Endometrial microvascular endothelial cells (primary cell): ENCODE results near the gene GRXCR2. TPM values are rescaled to one million over a fixed set of nuclear protein-coding genes. Genes with fewer than 3 reads are reported as not detected.

Experiments
- in situ Hi-C: cut with HindIII; loops from 2 replicates; pipeline ENCODE4 v1.10.0; 2017; ENCODE audit warnings: low sequenced_read_pairs, low pct_unique_long_range_greater_than_20kb; ENCODE audit errors: inconsistent ontology term
- total RNA-seq: library from RNA; depleted of rRNA; stranded (reverse); fragments of >200 nt; gene quantifications from one replicate; pipeline ENCODE4 v1.2.3, GENCODE V29; 2015; ENCODE audit errors: inconsistent ontology term

The GRXCR2 gene
- total RNA-seq, 1 donor from 2014 or later: not detected

GRCh38 chr5:145846081-145846480 lies 26.7 kb downstream of the GRXCR2 start:
- in situ Hi-C loops: loop anchor here (25.0 kb wide), 1 partner anchor 159 kb away; no protein-coding TSS in a partner anchor

GRCh38 chr5:145841299-145841698 lies 31.5 kb downstream of the GRXCR2 start:
- in situ Hi-C loops: loop anchor here (25.0 kb wide), 1 partner anchor 154 kb away; no protein-coding TSS in a partner anchor

GRCh38 chr5:145840458-145841132 lies 32.2 kb downstream of the GRXCR2 start:
- in situ Hi-C loops: loop anchor here (25.0 kb wide), 1 partner anchor 153 kb away; no protein-coding TSS in a partner anchor

- in situ Hi-C loops: loop anchor here (25.0 kb wide), 1 partner anchor 151 kb away; no protein-coding TSS in a partner anchor
These were observed 34.5 kb downstream of the GRXCR2 start for GRCh38 chr5:145838276-145838675.

GRCh38 chr5:145836241-145836640 lies 36.6 kb downstream of the GRXCR2 start:
- in situ Hi-C loops: loop anchor here (25.0 kb wide), 1 partner anchor 149 kb away; no protein-coding TSS in a partner anchor

GRCh38 chr5:145835848-145836239 lies 37.0 kb downstream of the GRXCR2 start:
- in situ Hi-C loops: loop anchor here (25.0 kb wide), 1 partner anchor 149 kb away; no protein-coding TSS in a partner anchor

GRCh38 chr5:145834917-145835847 lies 37.6 kb downstream of the GRXCR2 start, which contains the start of gene PRELID2:
PRELID2 (minus strand) TSS chr5:145835342; CDS start chr5:145835251, 91 bp downstream.
- in situ Hi-C loops: loop anchor here (25.0 kb wide), 1 partner anchor 148 kb away; no protein-coding TSS in a partner anchor

GRCh38 chr5:145834554-145834916 lies 38.3 kb downstream of the GRXCR2 start:
- in situ Hi-C loops: loop anchor here (25.0 kb wide), 1 partner anchor 147 kb away; no protein-coding TSS in a partner anchor

- in situ Hi-C loops: loop anchor here (25.0 kb wide), 1 partner anchor 146 kb away; no protein-coding TSS in a partner anchor
These were observed 39.1 kb downstream of the GRXCR2 start for GRCh38 chr5:145833631-145834200.

GRCh38 chr5:145830594-145830993 lies 42.2 kb downstream of the GRXCR2 start:
- in situ Hi-C loops: loop anchor here (25.0 kb wide), 1 partner anchor 143 kb away; no protein-coding TSS in a partner anchor

GRCh38 chr5:145829708-145830361 lies 43.0 kb downstream of the GRXCR2 start:
- in situ Hi-C loops: loop anchor here (25.0 kb wide), 1 partner anchor 143 kb away; no protein-coding TSS in a partner anchor

GRCh38 chr5:145826895-145827674 lies 45.7 kb downstream of the GRXCR2 start:
- in situ Hi-C loops: loop anchor here (25.0 kb wide), 1 partner anchor 140 kb away; no protein-coding TSS in a partner anchor

- in situ Hi-C loops: loop anchor here (25.0 kb wide), 1 partner anchor 138 kb away; no protein-coding TSS in a partner anchor
These were observed 47.0 kb downstream of the GRXCR2 start for GRCh38 chr5:145825751-145826180.

- in situ Hi-C loops: no loop called here
These were observed 48.8 kb downstream of the GRXCR2 start for GRCh38 chr5:145824040-145824439.

- in situ Hi-C loops: no loop called here
These were observed 54.2 kb downstream of the GRXCR2 start for GRCh38 chr5:145818604-145819003.

- in situ Hi-C loops: no loop called here
These were observed 59.9 kb downstream of the GRXCR2 start for GRCh38 chr5:145812877-145813276.

GRCh38 chr5:145811834-145812625 lies 60.8 kb downstream of the GRXCR2 start:
- in situ Hi-C loops: no loop called here
